ENCODE data around the gene EMID1. TPM values are rescaled to one million over a fixed set of nuclear protein-coding genes. Genes with fewer than 3 reads are reported as not detected.
A peak's percentile ranks its signal among the peaks of the same experiment; 100 is the strongest.

The EMID1 gene
- total RNA-seq, 1 experiment from 2014 or later = 9.6 TPM

DNA sequence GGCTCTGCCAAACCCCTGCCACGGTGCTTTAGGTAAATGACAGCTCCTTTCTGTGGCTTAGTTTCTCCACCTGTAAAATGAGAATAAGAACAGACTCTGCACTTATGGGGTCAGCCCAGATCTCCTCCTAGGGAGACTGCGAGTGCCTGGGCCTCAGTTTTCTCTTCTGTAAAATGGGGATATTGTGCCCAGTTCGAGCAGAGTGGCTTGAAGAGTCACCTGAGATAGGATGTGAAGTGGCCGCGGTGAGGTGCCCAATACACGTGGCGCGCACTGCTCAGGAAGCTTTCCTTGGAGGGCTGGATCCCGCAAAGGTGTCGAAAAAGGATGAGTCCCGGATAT lies 473 bp upstream of the EMID1 start:
- Histone ChIP-seq H3K27ac (ENCODE audit: low read depth, low read length) (peak overlapping the region; percentile 73; the same call in 1 of the 2 replicates), H3K79me2 (ENCODE audit: insufficient read depth, low read length) (no peaks in the 10 kb centered on the region), H4K20me1 (ENCODE audit: insufficient read depth) (no peaks in the 10 kb centered on the region), H3K9me2 (ENCODE audit: insufficient read depth) (no peaks in the 10 kb centered on the region), H3K9ac (ENCODE audit: low read length) (peak overlapping the region; percentile 70), H3K4me1 (ENCODE audit: control insufficient read depth in 1 of 2, insufficient read depth in 2 of 2, low read length in 2 of 2) (peaks cover 4 to 18% of the 10 kb centered on the region in 2 experiments; a peak in 3 of 4 replicates), H3K4me3 (replicated peaks in 1 of 2; ENCODE audit: low read depth in 1 of 2, low read length in 2 of 2) (peak overlapping the region; percentile 63 to 70), H3K27me3 (ENCODE audit: insufficient read depth, low read length) (no peaks in the 10 kb centered on the region), H3K9me3 (ENCODE audit: control insufficient read depth in 1 of 2, insufficient read depth in 1 of 2, low read depth in 1 of 2, low read length in 2 of 2) (no peaks in the 10 kb centered on the region), H3K36me3 (ENCODE audit: control insufficient read depth in 1 of 2, insufficient read depth in 2 of 2, low read length in 2 of 2) (no peaks in the 10 kb centered on the region), H3K4me2 (ENCODE audit: low read length) (peak overlapping the region; percentile 91), H2AFZ (ENCODE audit: low read depth, low read length, poor library complexity, severe bottlenecking) (peak overlapping the region; percentile 90)
- ATAC-seq (no peak; the same call in 1 of the 2 replicates), DNase-seq (ENCODE audit: low read depth, low spot score) (no peak)
- ChIA-PET RAD21 (ENCODE audit: low non-redundant PET in 1 of 2, low total read pairs in 2 of 2, uncharacterized antibody in 2 of 2, unreplicated experiment in 2 of 2) (no interaction called here), CTCF (interaction anchor here (1.5 to 1.8 kb wide), 2 partner anchors 10 to 40 kb away, joined by 3 to 6 read pairs; no protein-coding TSS in a partner anchor), POLR2A (no interaction called here)
- intact Hi-C loops (cut with micrococcal nuclease) = loop anchor here (5.0 kb wide), 1 partner anchor 152 kb away; no protein-coding TSS in a partner anchor
- no TSS peak for BruUV-seq (replicated peaks)
- TF ChIP-seq ZFX (IDR thresholded peaks at IDR 0.05) = no peak
- TF ChIP-seq, protein P1, sequence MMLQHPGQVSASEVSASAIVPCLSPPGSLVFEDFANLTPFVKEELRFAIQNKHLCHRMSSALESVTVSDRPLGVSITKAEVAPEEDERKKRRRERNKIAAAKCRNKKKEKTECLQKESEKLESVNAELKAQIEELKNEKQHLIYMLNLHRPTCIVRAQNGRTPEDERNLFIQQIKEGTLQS (IDR thresholded peaks at IDR 0.05) = no peak
- no peak for TF ChIP-seq YY1 (IDR thresholded peaks at IDR 0.05; ENCODE audit: extremely low read depth, insufficient replicate concordance, low read depth, low read length)
- TF ChIP-seq, protein P2, sequence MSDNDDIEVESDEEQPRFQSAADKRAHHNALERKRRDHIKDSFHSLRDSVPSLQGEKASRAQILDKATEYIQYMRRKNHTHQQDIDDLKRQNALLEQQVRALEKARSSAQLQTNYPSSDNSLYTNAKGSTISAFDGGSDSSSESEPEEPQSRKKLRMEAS (IDR thresholded peaks at IDR 0.05) = peak; percentile 46
- TF ChIP-seq SP1 (IDR thresholded peaks at IDR 0.05; ENCODE audit: low read depth) = no peak

DNA sequence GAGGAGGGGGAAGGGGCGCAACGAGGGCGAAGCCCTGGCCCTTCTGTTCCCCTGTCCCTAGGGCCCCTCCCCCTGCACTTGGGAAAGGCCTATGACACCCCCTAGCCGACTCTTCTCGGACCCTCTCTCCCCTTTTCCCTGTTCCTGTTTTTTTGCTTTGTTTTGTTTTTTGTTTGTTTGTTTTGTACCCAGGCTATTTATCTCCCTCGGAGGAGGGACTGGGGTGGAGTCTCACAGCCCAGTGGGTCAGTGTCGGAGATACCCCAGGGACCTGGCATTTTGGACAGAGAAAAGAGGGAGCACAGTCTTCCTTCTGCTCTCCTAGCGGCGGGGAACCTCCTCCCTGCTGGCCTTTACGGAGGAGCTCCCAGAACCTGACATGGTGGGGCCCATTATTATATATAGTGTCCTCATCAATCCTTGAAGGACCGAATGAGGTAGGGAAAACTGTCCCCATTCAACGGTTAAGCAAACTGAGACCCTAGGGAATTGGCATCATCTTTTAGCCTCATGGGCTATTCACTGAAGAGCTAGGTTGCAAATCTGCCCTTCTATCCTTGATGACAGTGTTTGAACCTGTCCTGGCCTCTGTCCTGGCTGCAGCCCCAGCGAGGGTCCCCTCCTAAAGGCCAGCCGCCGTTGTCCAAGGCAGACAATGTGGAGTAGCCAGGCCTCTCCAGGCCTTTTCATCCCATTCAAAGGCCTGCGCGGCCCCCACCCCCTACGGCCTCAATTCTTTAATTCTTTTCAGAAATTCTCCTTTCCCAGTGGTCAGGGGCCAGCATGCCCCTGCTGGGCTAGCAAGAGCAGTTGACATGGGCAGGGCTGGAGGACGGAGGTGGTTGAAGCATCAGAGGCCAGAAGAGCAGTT lies 911 bp downstream of the EMID1 start:
- Histone ChIP-seq H3K4me3 (replicated peaks in 1 of 2; ENCODE audit: low read depth in 1 of 2, low read length in 2 of 2) (peak overlapping the region; percentile 63 to 82), H3K9me2 (ENCODE audit: insufficient read depth) (no peaks in the 10 kb centered on the region), H2AFZ (ENCODE audit: low read depth, low read length, poor library complexity, severe bottlenecking) (no peak overlapping the region), H3K27me3 (ENCODE audit: insufficient read depth, low read length) (no peaks in the 10 kb centered on the region), H3K9ac (ENCODE audit: low read length) (peak overlapping the region; percentile 78), H3K4me1 (ENCODE audit: control insufficient read depth in 1 of 2, insufficient read depth in 2 of 2, low read length in 2 of 2) (peaks cover 4 to 18% of the 10 kb centered on the region in 2 experiments; a peak in 3 of 4 replicates), H4K20me1 (ENCODE audit: insufficient read depth) (no peaks in the 10 kb centered on the region), H3K36me3 (ENCODE audit: control insufficient read depth in 1 of 2, insufficient read depth in 2 of 2, low read length in 2 of 2) (no peaks in the 10 kb centered on the region), H3K9me3 (ENCODE audit: control insufficient read depth in 1 of 2, insufficient read depth in 1 of 2, low read depth in 1 of 2, low read length in 2 of 2) (no peaks in the 10 kb centered on the region), H3K27ac (ENCODE audit: low read depth, low read length) (peak overlapping the region; percentile 73; the same call in 1 of the 2 replicates), H3K4me2 (ENCODE audit: low read length) (peak overlapping the region; percentile 94), H3K79me2 (ENCODE audit: insufficient read depth, low read length) (no peaks in the 10 kb centered on the region)
- POLR2A ChIA-PET = no interaction called here
- RAD21 ChIA-PET (ENCODE audit: low non-redundant PET in 1 of 2, low total read pairs in 2 of 2, uncharacterized antibody in 2 of 2, unreplicated experiment in 2 of 2) = no interaction called here
- intact Hi-C loops (cut with micrococcal nuclease) = loop anchor here (5.0 kb wide), 1 partner anchor 151 kb away; no protein-coding TSS in a partner anchor
- CTCF ChIA-PET = interaction anchor here (0.8 to 1.8 kb wide), 5 partner anchors 9 to 416 kb away, joined by 3 to 6 read pairs (median 3); no protein-coding TSS in a partner anchor
- TSS peak; percentile 41 for BruUV-seq (replicated peaks)
- peak; percentile 13 for ATAC-seq
- DNase-seq (ENCODE audit: low read depth, low spot score) = no peak
- TF ChIP-seq TCF7L2 (IDR thresholded peaks at IDR 0.05; ENCODE audit: borderline replicate concordance, extremely low read depth, insufficient read depth, insufficient read length) (no peak), RAD21 (IDR thresholded peaks at IDR 0.05; ENCODE audit: low read depth) (no peak), ZFX (IDR thresholded peaks at IDR 0.05) (no peak), JUND (IDR thresholded peaks at IDR 0.05) (no peak), CEBPB (IDR thresholded peaks at IDR 0.05; ENCODE audit: low read depth) (no peak), EZH2 (IDR thresholded peaks at IDR 0.05) (no peak), POLR2AphosphoS5 (IDR thresholded peaks at IDR 0.05; ENCODE audit: low read depth, low read length) (no peak), EZH2phosphoT487 (IDR thresholded peaks at IDR 0.05; ENCODE audit: borderline replicate concordance) (no peak), ELF1 (IDR thresholded peaks at IDR 0.05; ENCODE audit: borderline replicate concordance, low read depth) (no peak), FOSL1 (IDR thresholded peaks at IDR 0.05; ENCODE audit: low read depth) (no peak), EGR1 (IDR thresholded peaks at IDR 0.05; ENCODE audit: low read depth) (no peak)
- TF ChIP-seq, protein P1 (IDR thresholded peaks at IDR 0.05) = no peak
- TF ChIP-seq, protein P2 (IDR thresholded peaks at IDR 0.05) = no peak
- TF ChIP-seq, protein P3, sequence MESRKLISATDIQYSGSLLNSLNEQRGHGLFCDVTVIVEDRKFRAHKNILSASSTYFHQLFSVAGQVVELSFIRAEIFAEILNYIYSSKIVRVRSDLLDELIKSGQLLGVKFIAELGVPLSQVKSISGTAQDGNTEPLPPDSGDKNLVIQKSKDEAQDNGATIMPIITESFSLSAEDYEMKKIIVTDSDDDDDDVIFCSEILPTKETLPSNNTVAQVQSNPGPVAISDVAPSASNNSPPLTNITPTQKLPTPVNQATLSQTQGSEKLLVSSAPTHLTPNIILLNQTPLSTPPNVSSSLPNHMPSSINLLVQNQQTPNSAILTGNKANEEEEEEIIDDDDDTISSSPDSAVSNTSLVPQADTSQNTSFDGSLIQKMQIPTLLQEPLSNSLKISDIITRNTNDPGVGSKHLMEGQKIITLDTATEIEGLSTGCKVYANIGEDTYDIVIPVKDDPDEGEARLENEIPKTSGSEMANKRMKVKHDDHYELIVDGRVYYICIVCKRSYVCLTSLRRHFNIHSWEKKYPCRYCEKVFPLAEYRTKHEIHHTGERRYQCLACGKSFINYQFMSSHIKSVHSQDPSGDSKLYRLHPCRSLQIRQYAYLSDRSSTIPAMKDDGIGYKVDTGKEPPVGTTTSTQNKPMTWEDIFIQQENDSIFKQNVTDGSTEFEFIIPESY (IDR thresholded peaks at IDR 0.05; ENCODE audit: extremely low read depth, insufficient replicate concordance, low read length) = no peak
